ENCODE results near the gene ACSM2A. TPM values are rescaled to one million over a fixed set of nuclear protein-coding genes. Genes with fewer than 3 reads are reported as not detected.
"Not testable (repeated sequence)": the region's sequence is repeated elsewhere in the genome, so short reads cannot be mapped to it uniquely, and the experiment has no call there.

Gene ACSM2A, protein sequence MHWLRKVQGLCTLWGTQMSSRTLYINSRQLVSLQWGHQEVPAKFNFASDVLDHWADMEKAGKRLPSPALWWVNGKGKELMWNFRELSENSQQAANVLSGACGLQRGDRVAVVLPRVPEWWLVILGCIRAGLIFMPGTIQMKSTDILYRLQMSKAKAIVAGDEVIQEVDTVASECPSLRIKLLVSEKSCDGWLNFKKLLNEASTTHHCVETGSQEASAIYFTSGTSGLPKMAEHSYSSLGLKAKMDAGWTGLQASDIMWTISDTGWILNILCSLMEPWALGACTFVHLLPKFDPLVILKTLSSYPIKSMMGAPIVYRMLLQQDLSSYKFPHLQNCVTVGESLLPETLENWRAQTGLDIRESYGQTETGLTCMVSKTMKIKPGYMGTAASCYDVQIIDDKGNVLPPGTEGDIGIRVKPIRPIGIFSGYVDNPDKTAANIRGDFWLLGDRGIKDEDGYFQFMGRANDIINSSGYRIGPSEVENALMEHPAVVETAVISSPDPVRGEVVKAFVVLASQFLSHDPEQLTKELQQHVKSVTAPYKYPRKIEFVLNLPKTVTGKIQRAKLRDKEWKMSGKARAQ
- not detected in 2 replicates for total RNA-seq (2011; cell fraction: chromatin; rRNA removed; ENCODE audit: low replicate concordance)
- total RNA-seq (2011; cell fraction: nucleolus; rRNA removed), result not detected in 2 replicates
- total RNA-seq (2011; cell fraction: nucleoplasm; rRNA removed), result not detected in 2 replicates
- not detected in 2 replicates for total RNA-seq (2014; rRNA removed)
- not detected in 2 replicates for total RNA-seq (2014; rRNA removed; fragmentation: Illumina TruSeq; extraction: Trizol)
- not detected in 2 replicates for total RNA-seq (2015; rRNA removed; fragmentation: Illumina TruSeq; extraction: Trizol)
- total RNA-seq (2021), result 0.09 and 0.13 TPM in 2 replicates
- polyA plus RNA-seq (2011; rRNA removed), result not detected in 2 replicates
- not detected in 2 replicates for polyA plus RNA-seq (2011; cell fraction: cytosol; rRNA removed)
- polyA plus RNA-seq (2011; cell fraction: nucleus; rRNA removed), result not detected in 2 replicates
- polyA plus RNA-seq (2012), result not detected in 2 replicates
- not detected in 2 replicates for polyA plus RNA-seq (2014; fragmentation: Illumina TruSeq; extraction: Trizol)
- polyA plus RNA-seq (2014; fragmentation: Nextera tagmentation; extraction: Ambion mirVana), result not detected
- polyA plus RNA-seq (2014; rRNA removed), result not detected in 2 replicates
- polyA minus RNA-seq (2011; rRNA and poly(A)+ RNA removed), result not detected in 2 replicates
- polyA minus RNA-seq (2011; cell fraction: cytosol; rRNA and poly(A)+ RNA removed), result not detected in 2 replicates
- polyA minus RNA-seq (2011; cell fraction: nucleus; rRNA and poly(A)+ RNA removed), result not detected in 2 replicates
- Bru-seq, nascent RNA, result percentile 6 among the genes with signal in this experiment
- not detected for BruChase-seq, experiment 1, labeled RNA remaining after a 2-hour chase
- BruChase-seq, experiment 2, labeled RNA remaining after a 6-hour chase, result not detected
- long read RNA-seq, experiment 1, result 0 reads
- long read RNA-seq, experiment 2, result 0 reads
- long read RNA-seq, experiment 3, result 0 reads

DNA sequence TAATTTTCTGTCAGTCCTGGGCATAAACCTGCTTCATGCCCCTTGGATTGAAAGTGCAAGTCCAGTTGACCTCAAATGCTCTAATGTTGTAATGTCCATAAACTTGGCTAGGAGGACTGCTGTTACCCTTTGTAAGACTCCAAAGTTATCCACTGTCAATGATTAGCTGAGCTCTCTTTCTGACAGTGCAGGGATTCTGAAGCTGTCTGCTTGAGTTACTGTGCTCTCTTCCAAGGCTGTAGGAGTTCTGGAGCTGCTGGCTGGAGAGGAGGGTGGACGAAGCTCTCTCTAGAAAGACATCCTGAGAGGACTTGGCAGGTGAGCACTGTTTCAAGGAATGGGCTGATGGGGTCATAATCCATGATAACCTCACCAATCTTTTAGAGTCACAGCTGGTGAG, at the start of gene ACSM2A:
Gene ACSM2A, plus strand, starts transcription at position 158 of the 400 bp plus-strand sequence. CDS start 8,594 bp downstream, outside the sequence.
- H3K79me2 ChIP-seq (ENCODE audit: control insufficient read depth, insufficient read depth, low read length); BruUV-seq (replicated peaks); FAIRE-seq; H3K27me3 ChIP-seq (ENCODE audit: control insufficient read depth in 2 of 2, insufficient read depth in 2 of 2, low read length in 2 of 2); H3K4me3 ChIP-seq; H3K36me3 ChIP-seq (ENCODE audit: control insufficient read depth, insufficient read depth, low read length); CTCF ChIA-PET (ENCODE audit: low intra/inter-chr PET ratio); H3K9ac ChIP-seq (ENCODE audit: insufficient read depth in 1 of 2, low read depth in 2 of 2, low read length in 2 of 2); H3K9me3 ChIP-seq (replicated peaks; ENCODE audit: control insufficient read depth, insufficient read depth, low read depth, low read length); H3K27ac ChIP-seq (ENCODE audit: extremely low read depth, low read depth, low read length); H3K9me1 ChIP-seq (ENCODE audit: control insufficient read depth, insufficient read depth, low read length); in situ Hi-C loops (cut with MboI); H3K4me1 ChIP-seq (replicated peaks in 1 of 2; ENCODE audit: control insufficient read depth in 2 of 2, insufficient read depth in 2 of 2, low read length in 2 of 2); DNase-seq (ENCODE audit: extremely low read depth in 1 of 4, low spot score in 3 of 4); H2AFZ ChIP-seq (ENCODE audit: low read depth, low read length); POLR2A ChIA-PET; H4K20me1 ChIP-seq (replicated peaks; ENCODE audit: control insufficient read depth, insufficient read depth, low read length); ATAC-seq; intact Hi-C loops (cut with micrococcal nuclease); H3K4me2 ChIP-seq (ENCODE audit: insufficient read depth, low read length): not testable (repeated sequence)
- no CpG with 5 or more reads among the region's 1 CpG for WGBS (ENCODE audit: insufficient coverage, low coverage, missing lambda C conversion rate)

All from K562 (cell line).